NCI-H524 (cell line): ENCODE results near the gene UGT2A3.
A peak's percentile ranks its signal among the peaks of the same experiment; 100 is the strongest.
"Not testable (repeated sequence)": the region's sequence is repeated elsewhere in the genome, so short reads cannot be mapped to it uniquely, and the experiment has no call there.

Experiments
- DNase-seq, 2 experiments: peaks; one replicate each; lab custom pipeline; 2025; lab: John Stamatoyannopoulos, UW

The UGT2A3 gene

GRCh38 chr4:68951078-68951805 lies at the start of gene UGT2A3:
TSS of gene UGT2A3 (minus strand) at chr4:68951804. CDS start at chr4:68951760, 44 bp downstream.
- no peak for DNase-seq

- DNase-seq, result no peak
Observed at GRCh38 chr4:68997040-68997439, 45.4 kb upstream of the UGT2A3 start.

- DNase-seq, result no peak
Observed at GRCh38 chr4:68995292-68995691, 43.7 kb upstream of the UGT2A3 start.

- no peak for DNase-seq
Observed at GRCh38 chr4:68987007-68987406, 35.4 kb upstream of the UGT2A3 start.

GRCh38 chr4:68985442-68985841 lies 33.8 kb upstream of the UGT2A3 start:
- no peak for DNase-seq

- DNase-seq, result peak in 1 of 2 experiments; percentile 6
Observed at GRCh38 chr4:68984947-68985346, 33.3 kb upstream of the UGT2A3 start.

- no peak for DNase-seq
Observed at GRCh38 chr4:68963374-68963773, 11.8 kb upstream of the UGT2A3 start.

- no peak for DNase-seq
Observed at GRCh38 chr4:68962868-68963267, 11.3 kb upstream of the UGT2A3 start.

- DNase-seq, result no peak
Observed at GRCh38 chr4:68960294-68961163, 8.9 kb upstream of the UGT2A3 start.

- DNase-seq, result not testable (repeated sequence)
Observed at GRCh38 chr4:68959085-68959484, 7.5 kb upstream of the UGT2A3 start.

GRCh38 chr4:68954126-68954525 lies 2.5 kb upstream of the UGT2A3 start:
- DNase-seq, result no peak

GRCh38 chr4:68953056-68953596 lies 1.5 kb upstream of the UGT2A3 start:
- DNase-seq, result no peak

- no peak for DNase-seq
Observed at GRCh38 chr4:68951806-68952585, 392 bp upstream of the UGT2A3 start.

GRCh38 chr4:68950033-68950432 lies 1.6 kb downstream of the UGT2A3 start:
- no peak for DNase-seq

- no peak for DNase-seq
Observed at GRCh38 chr4:68948985-68949384, 2.6 kb downstream of the UGT2A3 start.

GRCh38 chr4:68948044-68948743 lies 3.4 kb downstream of the UGT2A3 start:
- DNase-seq, result no peak

- no peak for DNase-seq
Observed at GRCh38 chr4:68929076-68929737, 22.4 kb downstream of the UGT2A3 start.

GRCh38 chr4:68927165-68927564 lies 24.4 kb downstream of the UGT2A3 start:
- no peak for DNase-seq

GRCh38 chr4:68922202-68922601 lies 29.4 kb downstream of the UGT2A3 start:
- DNase-seq, result not testable (repeated sequence)

- DNase-seq, result no peak
Observed at GRCh38 chr4:68921051-68921450, 30.6 kb downstream of the UGT2A3 start.

- DNase-seq, result peak in 1 of 2 experiments; percentile 8
Observed at GRCh38 chr4:68917016-68917415, 34.6 kb downstream of the UGT2A3 start.
